Keratinocyte (primary cell): ENCODE measurements around the gene TRIM60.

Experiments used
- CTCF ChIP-seq, 3 experiments: IDR thresholded peaks in 1 of 3; conservative IDR thresholded peaks in 1 of 3; optimal IDR thresholded peaks in 1 of 3; 2 replicates in 2 of 3; 3 replicates in 1 of 3; pipeline versions ENCODE3 to v1.5.1; 2011; ENCODE audit warnings: low read length in 3 of 3, mild to moderate bottlenecking in 3 of 3, moderate library complexity in 2 of 3, control low read depth in 1 of 3, inconsistent platforms in 1 of 3; ENCODE audit not compliant: insufficient read depth in 2 of 3; ENCODE audit errors: extremely low read depth in 1 of 3
- EZH2 ChIP-seq: IDR thresholded peaks from one replicate; pipeline ENCODE4 v1.6.1; 2012; ENCODE audit warnings: inconsistent platforms, mild to moderate bottlenecking, low read length, moderate library complexity

GRCh38 chr4:165077034-165077578 lies 45.3 kb downstream of the TRIM60 start:
- TF ChIP-seq CTCF (optimal IDR thresholded peaks at IDR 0.05 in 1 of 3, IDR thresholded peaks at IDR 0.05 in 1 of 3, conservative IDR thresholded peaks at IDR 0.05 in 1 of 3; ENCODE audit: extremely low read depth in 1 of 3, insufficient read depth in 2 of 3, low read length in 3 of 3): no peak
- no peak for TF ChIP-seq EZH2
